GM18508 (cell line): ENCODE data around the gene BCL3.

Source experiments
- ATAC-seq: cut with Tn5 transposase; IDR thresholded peaks from one replicate; pipeline ENCODE4 v1.9.1; 2021; ENCODE audit warnings: moderate number of reproducible peaks; ENCODE audit not compliant: insufficient read depth, unreplicated experiment

Gene BCL3

GRCh38 chr19:44782729-44783128, 34.2 kb downstream of the BCL3 start:
- ATAC-seq, result no peak

DNA sequence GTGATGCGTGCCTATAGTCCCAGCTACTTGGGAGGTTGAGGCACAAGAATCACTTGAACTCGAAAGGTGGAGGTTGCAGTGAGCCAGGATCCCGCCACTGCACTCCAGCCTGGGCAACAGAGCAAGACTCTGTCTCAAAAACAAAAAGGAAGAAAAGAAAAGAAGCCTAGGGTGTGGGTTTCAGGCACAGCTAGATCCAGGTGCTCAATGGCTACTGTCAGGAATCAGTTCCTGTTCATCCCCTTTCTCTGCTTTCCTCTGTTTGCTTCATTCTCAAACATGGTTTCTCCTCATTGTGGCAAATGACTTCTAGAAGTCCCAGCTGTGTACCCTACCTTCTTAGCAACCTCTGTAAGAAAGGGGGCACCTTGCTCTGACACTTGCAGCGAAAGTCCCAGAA, 35.0 kb downstream of the BCL3 start:
- no peak for ATAC-seq

DNA sequence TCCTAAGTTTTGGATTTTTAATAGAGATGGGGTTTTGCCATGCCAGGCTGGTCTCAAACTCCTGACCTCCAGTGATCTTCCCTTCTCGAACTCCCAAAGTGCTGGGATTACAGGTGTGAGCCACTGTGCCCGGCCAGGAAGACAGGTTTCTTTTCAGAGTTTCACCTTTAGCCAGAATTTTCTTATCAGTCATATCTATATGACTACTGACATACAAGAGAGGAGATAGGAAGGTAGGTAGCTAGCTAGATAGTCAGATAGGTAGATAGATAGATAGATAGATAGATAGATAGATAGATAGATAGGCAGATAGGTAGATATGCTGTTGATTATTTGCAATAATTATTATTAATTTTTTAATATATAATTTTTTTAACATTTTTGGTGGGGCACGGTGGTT, 36.8 kb downstream of the BCL3 start:
- no peak for ATAC-seq

- ATAC-seq, result no peak
These were observed 37.5 kb downstream of the BCL3 start for GRCh38 chr19:44785993-44786392.

GRCh38 chr19:44788971-44789370, 40.5 kb downstream of the BCL3 start:
- ATAC-seq, result no peak

DNA sequence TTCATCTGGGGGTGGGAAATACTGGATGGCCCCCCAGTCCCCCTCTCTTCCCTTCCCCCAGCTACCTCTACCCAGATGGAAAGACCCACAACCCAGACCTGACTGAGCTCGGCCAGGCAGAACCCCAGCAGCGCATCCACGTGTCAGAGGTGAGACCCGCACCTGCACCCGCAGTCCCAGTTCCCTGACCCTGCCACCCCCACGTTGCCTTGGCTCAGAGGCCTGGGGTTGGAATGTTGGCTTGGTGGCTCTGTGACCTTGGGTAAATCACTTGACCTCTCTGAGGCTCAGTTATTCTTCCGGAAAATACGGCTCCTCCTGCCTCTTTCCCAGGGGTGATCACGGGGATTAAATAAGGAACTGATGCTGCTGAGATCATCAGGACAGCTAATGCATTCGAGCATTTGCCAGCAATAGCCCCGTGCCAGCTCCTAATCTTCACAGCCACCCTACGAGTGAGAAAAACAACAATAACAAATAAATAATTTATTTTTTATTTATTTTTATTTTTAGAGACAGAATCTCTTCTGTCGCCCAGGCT, 41.5 kb downstream of the BCL3 start:
- ATAC-seq, result no peak

DNA sequence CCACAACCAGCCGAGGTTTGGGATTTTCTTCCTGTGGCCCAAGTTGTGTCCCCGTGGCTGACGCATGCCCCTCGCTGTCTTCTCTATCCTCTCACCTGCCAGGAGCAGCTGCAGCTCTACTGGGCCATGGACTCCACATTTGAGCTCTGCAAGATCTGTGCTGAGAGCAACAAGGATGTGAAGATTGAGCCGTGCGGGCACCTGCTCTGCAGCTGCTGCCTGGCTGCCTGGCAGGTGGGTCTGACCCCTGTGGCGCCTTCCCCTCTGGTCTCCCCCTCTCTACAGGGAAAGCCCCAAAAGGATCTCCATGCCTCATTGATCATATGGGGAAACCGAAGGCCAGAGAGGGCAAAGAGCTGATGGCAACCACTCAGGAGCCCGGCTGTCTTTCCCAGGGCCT, 43.8 kb downstream of the BCL3 start:
- ATAC-seq, result no peak

DNA sequence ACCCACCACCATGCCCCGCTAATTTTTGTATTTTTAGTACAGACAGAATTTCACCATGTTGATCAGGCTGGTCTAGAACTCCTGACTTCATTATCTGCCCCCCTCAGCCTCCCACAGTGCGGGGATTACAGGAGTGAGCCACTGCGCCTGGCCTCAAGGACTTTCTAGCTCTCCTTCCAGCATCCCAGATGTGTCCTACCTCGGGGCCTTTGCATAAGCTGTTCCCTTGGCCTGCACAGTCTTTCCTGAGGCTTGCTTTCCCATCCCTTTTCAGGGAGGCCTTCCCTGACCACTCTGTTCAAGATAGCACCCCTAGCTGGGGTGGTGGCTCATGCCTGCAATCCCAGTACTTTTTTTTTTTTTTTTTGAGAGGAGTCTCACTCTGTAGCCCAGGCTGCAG, 46.1 kb downstream of the BCL3 start:
- ATAC-seq, result no peak

- no peak for ATAC-seq
These were observed 47.0 kb downstream of the BCL3 start for GRCh38 chr19:44795398-44795987.

GRCh38 chr19:44796701-44797115, 48.2 kb downstream of the BCL3 start:
- no peak for ATAC-seq

DNA sequence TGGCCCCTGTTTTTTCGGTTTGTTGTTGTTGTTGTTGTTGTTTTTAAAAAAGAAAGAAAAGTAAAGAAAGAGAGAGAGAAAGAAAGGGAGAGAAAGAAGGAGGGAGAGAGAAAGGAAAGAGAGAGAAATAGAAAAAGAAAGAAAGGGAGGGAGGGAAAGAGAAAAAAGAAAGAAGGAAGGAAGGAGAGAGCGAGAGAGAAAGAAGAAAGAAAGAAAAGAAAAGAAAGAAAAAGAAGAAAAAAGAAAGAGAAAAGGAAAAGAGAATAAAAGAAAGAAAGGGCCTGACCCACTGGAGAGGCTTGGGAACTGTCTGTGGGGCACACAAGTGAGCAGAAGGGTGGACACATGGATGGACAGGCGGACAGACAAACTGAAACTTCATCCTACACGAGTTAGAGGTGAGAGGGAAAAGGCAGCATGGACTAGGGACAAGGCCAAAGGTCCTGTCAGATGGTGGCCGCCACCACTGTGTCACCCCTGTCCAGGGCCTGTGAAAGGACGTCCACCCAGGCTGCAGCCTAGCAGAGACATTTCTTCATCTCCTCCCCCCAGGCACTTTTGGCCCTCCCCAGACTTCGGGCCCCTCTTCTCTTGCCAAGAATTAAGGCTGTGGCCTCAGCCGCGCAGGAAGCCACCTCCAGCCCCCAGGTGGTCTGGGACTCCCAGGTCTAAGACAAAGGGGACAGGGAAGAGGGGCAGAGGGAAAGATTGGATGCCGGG, 51.3 kb downstream of the BCL3 start:
- ATAC-seq, result no peak

- no peak for ATAC-seq
These were observed 52.0 kb downstream of the BCL3 start for GRCh38 chr19:44800461-44800860.

DNA sequence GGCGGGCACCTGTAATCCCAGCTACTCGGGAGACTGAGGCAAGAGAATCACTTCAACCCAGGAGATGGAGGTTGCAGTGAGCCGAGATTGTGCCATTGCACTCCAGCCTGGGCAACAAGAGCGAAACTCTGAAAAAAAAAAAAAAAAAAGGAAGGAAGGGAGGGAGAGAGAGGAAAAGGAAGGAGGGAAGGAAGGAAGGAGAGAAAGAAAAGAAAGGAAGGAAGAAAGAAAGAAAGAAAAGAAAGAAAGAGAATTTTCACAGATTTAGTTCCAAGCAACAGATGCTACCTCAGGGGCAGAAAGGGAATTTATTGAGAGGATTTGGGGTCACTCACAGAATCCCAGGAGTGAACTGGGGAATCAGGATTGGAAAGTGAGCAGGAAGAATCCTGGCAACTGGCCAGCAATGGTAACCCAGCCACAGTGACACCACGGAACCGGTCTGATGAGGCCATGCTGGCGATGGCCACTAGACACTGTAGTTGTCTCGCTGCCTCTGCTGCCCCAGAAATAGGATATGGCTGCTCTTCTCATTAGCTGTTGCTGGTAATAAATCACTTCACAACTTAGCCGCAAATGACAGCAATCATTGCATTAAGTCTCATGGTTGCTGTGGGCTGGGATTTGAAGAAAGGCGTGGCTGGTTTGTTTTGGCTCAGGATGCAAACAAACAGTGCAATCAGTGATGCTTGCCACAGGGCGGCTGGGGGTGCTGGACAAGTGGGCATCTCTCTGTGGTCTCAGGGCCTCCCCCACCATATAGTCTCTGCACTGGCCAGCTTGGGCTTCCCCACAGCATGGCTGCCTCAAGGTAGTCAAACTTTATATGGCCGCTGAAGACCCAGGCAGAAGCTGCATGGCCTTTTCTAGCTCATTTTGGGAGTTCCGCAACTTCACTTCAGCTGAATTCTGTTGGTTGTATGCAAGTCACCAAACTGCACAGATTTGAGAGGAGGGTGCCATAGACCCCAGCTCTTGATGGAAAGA, 55.2 kb downstream of the BCL3 start:
- no peak for ATAC-seq

DNA sequence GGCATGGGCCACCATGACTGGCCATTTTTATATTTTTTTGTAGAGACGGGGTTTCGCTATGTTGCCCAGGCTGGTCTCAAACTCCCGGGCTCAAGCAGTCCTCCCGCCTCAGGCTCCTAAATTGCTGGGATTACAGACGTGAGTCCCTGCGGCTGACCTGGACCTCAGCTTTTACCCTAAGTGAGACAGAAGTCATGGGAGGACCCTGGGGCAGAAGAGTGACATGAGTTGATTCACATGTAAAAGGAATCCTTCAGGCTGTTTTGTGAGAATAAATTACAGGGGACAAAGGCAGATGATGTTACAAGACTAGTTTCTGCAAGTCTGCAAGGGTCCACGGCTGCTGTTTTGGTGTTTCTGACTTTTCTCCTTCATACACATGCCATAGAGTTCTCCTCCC, 57.8 kb downstream of the BCL3 start:
- ATAC-seq, result no peak

DNA sequence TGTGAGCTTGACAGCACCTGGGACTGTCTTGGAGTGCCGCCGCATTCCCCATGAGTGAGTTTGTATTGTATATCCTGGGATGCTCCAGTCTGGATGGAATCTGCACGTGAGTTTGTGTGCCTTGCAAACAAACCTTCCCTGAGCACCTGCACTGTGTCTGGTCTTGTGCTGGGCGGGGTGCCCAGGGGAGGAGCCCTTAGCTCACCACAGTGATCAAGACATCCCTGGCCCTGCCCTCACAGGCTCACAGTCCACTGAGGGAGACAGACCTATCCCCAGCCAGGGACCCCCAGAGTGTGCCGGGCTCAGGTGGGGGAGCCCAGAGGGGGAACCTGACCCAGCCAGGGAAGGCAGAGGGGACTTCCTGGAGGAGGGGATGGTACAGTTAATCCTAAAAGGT, 58.7 kb downstream of the BCL3 start:
- ATAC-seq, result no peak

DNA sequence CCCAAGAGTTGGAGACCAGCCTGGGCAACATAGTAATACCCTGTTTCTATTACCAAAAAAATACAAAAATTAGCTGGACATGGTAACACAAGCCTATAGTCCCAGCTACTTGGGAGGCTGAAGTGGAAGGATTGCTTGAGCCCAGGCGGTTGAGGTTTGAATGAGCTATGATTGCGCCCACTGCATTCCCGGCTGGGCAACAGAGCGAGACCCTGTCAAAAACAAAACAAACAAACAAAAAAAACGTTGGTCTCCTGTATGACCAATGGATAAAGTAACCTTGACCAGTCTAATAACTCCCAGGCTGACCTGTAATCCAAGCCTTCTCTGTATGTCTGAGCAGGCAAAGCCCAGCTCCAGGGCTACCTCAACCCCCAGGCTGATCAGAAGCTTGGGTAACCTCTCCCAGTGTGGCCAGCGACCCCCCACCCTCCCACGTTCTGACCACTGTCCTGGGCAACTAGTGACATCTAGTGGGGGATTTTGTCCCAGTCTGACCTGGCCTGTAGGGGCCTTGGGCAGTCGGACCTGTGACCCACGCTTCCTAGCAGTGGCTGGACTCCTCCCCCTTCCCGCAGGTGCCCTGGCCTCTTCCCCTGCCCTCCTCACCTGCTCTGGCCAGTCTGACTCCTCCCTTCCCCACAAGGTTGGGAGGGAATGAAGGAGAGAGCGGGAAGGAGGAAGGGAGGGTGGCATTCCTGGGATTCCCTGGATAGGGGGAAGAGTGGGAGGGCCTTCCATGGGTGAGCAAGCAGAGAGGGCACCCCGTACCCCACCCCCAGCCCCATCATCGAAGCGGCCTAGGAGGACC, 59.3 kb downstream of the BCL3 start:
- no peak for ATAC-seq

DNA sequence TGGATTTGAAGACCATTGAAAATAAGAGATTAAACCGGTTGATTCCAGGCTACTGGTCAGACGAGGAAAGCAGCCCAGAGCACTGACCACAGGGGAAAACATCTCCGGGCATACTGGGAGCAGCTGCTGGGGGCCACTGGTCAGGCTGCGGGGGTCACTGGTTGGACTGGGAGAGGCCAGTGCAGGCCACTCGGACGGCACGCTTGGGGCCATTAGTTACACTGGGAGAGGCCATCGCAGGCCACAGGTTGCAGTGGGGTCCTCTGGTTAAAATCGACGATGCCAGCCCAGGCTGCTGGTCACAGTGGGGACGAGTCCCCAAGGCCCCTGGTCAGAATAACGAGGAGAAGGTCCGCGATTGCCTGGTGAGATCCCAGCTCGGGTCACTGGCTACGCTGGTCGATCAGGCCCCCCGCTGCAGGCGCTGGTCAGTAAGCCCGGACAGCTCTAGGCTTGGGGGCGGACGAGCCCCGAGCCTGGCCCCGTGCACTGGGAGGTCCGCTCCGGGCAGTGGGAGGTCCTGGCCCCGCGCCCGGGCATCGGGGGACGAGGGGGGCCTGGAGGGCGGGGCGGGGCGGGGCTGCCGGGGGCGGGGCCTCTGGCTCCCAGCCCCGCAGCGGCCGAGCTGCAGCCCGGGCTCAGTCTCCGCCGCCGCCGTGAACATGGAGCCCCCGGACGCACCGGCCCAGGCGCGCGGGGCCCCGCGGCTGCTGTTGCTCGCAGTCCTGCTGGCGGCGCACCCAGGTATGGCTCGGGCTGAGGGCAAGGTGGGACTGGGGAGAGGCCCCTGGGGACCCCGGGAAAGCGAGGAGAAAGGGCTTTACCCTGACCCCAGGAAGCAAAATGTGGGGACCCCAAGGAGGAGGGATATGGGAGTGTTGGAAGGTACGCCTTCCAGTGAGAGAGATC, 60.2 kb downstream of the BCL3 start, which contains the start of gene BCAM:
Gene BCAM, plus strand, starts transcription at position 641 of the 909 bp plus-strand sequence. Its CDS starts 22 bp downstream, at position 663.
- no peak for ATAC-seq
